Measurements from ENCODE around the gene ZBTB46. TPM values are rescaled to one million over a fixed set of nuclear protein-coding genes. Genes with fewer than 3 reads are reported as not detected.
A peak's percentile ranks its signal among the peaks of the same experiment; 100 is the strongest.

ZBTB46 gene
- total RNA-seq, 1 experiment from 2014 or later: 27.1 TPM

DNA sequence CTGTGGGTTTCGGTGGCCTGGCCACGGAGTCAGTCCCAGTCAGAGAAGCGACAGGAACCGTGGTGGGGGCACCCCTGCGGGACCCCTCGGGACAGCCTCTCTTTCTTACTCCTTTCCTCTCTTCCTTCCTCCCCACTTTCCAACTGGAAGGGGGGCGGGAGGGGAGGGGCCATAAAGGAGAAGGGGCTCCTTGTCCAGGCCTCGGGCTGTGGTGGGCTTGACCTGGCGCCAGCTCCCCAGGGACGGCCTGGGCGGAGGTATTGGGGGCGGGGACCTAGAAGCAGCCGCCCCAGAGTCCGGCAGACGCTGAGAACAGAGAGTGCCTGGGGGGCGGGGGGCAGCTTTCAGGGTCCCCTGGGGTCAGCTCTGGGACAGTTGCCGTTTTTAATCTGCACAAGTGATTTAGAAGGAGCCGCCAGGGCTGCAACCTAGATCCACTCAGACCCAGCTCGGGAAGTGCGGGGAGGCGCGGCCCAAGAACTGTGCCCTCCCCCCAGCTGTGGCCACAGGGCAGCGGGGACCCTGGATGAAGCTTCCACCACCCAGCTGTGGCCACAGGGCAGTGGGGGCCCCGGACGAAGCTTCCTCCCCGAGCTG lies 23.8 kb upstream of the ZBTB46 start:
- H3K9me3 ChIP-seq (ENCODE audit: control insufficient read depth, low read depth, low read length): no peaks in the 10 kb centered on the region
- no peak overlapping the region for H4K5ac ChIP-seq (ENCODE audit: insufficient read length, low read depth, low read length)
- no peak overlapping the region for H2AFZ ChIP-seq (ENCODE audit: low read length)
- H3K79me2 ChIP-seq (ENCODE audit: insufficient read depth, low read length): no peaks in the 10 kb centered on the region
- no peak overlapping the region; the same call in 1 of the 2 replicates for H3K14ac ChIP-seq (ENCODE audit: insufficient read depth, low read length)
- H3K4me2 ChIP-seq (ENCODE audit: insufficient read depth, insufficient read length, low read length): no peak overlapping the region
- H2BK5ac ChIP-seq (ENCODE audit: insufficient read length, low read length): no peak overlapping the region
- no peak overlapping the region for H3K27ac Mint-ChIP-seq
- H3K36me3 Mint-ChIP-seq (ENCODE audit: insufficient read depth in 1 of 3, low read depth in 3 of 3): no peaks in the 10 kb centered on the region
- H3K23ac ChIP-seq (ENCODE audit: insufficient read length, low read depth, low read length): no peak overlapping the region
- H3K27ac ChIP-seq (ENCODE audit: insufficient read length, low read depth, low read length): no peak overlapping the region
- H3K4me1 ChIP-seq (ENCODE audit: insufficient read depth, low read length): peaks cover 2% of the 10 kb centered on the region; the same call in 1 of the 2 replicates
- no peak overlapping the region for H3K4ac ChIP-seq (ENCODE audit: low read depth, low read length)
- no peak overlapping the region for H3K9ac ChIP-seq (ENCODE audit: extremely low read depth, insufficient read length, low read length)
- TF ChIP-seq, protein P1, sequence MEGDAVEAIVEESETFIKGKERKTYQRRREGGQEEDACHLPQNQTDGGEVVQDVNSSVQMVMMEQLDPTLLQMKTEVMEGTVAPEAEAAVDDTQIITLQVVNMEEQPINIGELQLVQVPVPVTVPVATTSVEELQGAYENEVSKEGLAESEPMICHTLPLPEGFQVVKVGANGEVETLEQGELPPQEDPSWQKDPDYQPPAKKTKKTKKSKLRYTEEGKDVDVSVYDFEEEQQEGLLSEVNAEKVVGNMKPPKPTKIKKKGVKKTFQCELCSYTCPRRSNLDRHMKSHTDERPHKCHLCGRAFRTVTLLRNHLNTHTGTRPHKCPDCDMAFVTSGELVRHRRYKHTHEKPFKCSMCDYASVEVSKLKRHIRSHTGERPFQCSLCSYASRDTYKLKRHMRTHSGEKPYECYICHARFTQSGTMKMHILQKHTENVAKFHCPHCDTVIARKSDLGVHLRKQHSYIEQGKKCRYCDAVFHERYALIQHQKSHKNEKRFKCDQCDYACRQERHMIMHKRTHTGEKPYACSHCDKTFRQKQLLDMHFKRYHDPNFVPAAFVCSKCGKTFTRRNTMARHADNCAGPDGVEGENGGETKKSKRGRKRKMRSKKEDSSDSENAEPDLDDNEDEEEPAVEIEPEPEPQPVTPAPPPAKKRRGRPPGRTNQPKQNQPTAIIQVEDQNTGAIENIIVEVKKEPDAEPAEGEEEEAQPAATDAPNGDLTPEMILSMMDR (conservative IDR thresholded peaks at IDR 0.05): no peak
- H3K27me3 ChIP-seq (ENCODE audit: insufficient read depth, low read length): no peaks in the 10 kb centered on the region
- no peaks in the 10 kb centered on the region for H3K9me3 Mint-ChIP-seq
- H3T11ph ChIP-seq (ENCODE audit: low read length): no peak overlapping the region
- H3K4me1 Mint-ChIP-seq: peaks cover 23 to 40% of the 10 kb centered on the region in 2 experiments
- H3K18ac ChIP-seq (ENCODE audit: insufficient read length, low read depth, low read length): no peak overlapping the region
- peak overlapping the region in 1 of 2 experiments; percentile 26; a peak in 2 of 5 replicates for H3K4me3 Mint-ChIP-seq
- H2BK120ac ChIP-seq (ENCODE audit: low read depth, low read length, poor library complexity, severe bottlenecking): peak overlapping the region; percentile 44
- H4K91ac ChIP-seq (ENCODE audit: insufficient read length, low read depth, low read length): no peak overlapping the region
- H2BK15ac ChIP-seq (ENCODE audit: low read depth, low read length): no peak overlapping the region
- no peak overlapping the region for H2BK20ac ChIP-seq (ENCODE audit: low read depth, low read length, poor library complexity, severe bottlenecking)
- H3K27me3 Mint-ChIP-seq (ENCODE audit: low read depth): peaks cover 8% of the 10 kb centered on the region
- no peaks in the 10 kb centered on the region for H3K23me2 ChIP-seq (ENCODE audit: insufficient read length, low read depth, low read length, poor library complexity, severe bottlenecking)
- WGBS (ENCODE audit: extremely low coverage, insufficient read length, low lambda C conversion rate): no CpG with 5 or more reads among the region's 26 CpGs
- no peak for DNase-seq
- H2AK5ac ChIP-seq (ENCODE audit: insufficient read length, low read length): no peak overlapping the region
- H4K20me1 ChIP-seq (ENCODE audit: control insufficient read depth, insufficient read depth, insufficient read length): no peaks in the 10 kb centered on the region
- no peak overlapping the region for H4K8ac ChIP-seq (replicated peaks; ENCODE audit: insufficient read length, low read depth, low read length)
- H2BK12ac ChIP-seq (ENCODE audit: insufficient read length, low read depth, low read length): no peak overlapping the region
- H3K79me1 ChIP-seq (ENCODE audit: insufficient read depth, low read depth, low read length, poor library complexity, severe bottlenecking): no peaks in the 10 kb centered on the region
- H3K56ac ChIP-seq (ENCODE audit: insufficient read length, low read depth, low read length): no peak overlapping the region
